Fibroblast of skin of abdomen (primary cell): Measurements from ENCODE around the gene CLEC16A.
A peak's percentile ranks its signal among the peaks of the same experiment; 100 is the strongest.

Experiments
- DNase-seq: peaks from one replicate; pipeline ENCODE4 v3.0.0-alpha.2; 2013

CLEC16A gene

DNA sequence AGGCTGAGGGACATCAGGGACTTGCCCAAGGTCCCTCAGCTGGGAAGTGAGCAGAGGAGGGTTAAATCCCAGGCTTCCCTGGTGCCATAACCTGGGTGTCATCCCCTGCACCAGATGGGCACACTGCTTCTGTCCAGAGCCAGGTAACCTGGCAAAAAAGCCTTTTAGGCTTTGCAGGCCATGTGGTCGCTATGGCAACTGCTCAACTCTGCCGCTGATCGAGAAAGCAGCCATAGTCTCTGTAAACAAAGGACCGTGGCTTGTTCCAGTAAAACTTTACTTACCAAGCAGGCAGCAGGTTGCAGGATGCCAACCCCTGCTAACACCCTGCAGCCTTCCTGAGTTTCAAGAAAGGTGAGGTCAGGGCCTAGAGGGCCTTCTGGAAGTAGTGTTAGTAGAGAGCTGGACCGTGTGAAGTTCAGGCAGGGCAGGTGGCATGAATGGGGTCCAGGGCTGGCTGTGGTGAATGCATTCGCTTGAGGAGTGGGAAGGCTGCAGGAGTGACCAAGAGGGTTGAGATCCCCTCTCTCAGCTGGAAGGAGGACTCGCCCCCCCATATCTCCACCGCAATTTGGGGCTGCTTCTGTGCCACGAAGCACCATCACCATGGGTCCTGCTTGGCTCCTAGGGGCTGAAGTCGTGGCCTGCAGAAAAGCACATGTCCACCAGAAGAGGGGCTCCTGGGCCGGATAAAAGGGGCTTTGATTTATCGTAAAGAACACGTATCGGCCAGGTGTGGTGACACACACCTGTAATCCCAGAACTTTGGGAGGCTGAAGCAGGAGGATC lies 220.3 kb downstream of the CLEC16A start:
- DNase-seq = no peak

DNA sequence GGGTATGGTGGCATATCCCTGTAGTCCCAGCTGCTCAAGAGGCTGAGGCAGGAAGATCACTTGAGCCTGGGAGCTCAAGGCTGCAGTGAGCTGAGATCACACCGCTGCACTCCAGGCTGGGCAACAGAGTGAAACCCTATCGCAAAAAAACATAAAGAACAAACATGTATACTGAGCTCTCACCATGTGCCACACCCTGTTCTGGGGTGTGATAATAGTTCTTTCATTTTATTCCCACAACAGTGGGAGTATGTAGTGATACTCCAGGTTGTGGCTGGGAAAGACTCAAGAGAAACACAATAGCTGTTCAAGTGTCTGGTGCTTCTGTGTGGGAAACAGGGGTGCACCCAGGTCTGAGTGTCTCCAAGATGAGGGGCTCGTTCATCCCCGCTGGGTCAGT lies 221.0 kb downstream of the CLEC16A start:
- no peak for DNase-seq

DNA sequence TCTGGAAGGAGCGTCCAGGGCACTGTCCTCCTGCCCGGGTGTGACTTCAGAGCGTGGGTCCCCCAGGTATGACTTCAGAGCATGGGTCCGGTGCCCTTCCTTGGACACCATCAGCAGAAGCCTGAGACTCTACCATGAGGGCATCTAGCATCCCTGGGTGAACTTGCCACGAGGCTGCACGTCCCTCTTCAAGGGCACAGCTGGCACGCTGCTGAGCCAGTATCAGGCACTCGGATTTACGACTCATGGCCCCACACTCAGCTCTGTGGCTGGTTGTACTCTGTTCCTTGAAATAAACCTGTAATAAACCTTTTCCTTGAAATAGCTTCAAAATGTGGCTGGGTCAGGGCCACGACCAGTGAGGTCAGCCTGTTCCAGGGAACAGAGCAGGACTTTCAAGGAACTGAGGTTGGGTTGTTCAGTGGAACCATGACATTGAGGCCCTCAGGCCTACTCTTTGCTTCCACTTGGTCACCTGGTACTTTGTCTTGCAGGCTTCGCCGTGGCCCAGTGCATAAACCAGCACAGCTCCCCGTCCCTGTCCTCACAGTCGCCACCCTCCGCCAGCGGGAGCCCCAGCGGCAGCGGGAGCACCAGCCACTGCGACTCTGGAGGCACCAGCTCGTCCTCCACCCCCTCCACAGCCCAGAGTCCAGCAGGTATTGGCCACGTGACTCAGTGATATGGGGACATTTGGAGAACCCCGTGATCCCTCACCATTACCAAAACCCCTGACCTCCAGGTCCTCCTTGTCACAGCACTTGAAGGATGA lies 221.7 kb downstream of the CLEC16A start:
- DNase-seq = no peak

DNA sequence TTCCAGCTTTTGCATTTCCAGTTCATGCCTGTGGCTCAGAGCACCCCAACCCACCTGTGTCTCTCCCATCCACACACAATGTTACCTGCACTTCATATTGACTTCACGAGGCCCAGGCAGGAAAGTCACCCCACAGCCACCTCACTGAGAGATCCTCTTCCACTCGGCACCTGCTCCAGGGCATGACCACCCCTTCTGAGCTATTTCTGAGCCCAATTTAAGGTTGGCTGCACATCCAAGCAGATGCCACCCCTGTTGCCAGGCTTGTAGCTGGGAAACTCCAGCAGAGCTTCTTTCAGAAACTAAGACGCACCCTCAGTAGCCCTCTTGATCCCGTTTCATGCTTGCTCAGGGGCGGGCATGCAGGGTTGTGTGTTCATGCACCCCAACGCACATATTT lies 223.2 kb downstream of the CLEC16A start:
- DNase-seq = no peak

DNA sequence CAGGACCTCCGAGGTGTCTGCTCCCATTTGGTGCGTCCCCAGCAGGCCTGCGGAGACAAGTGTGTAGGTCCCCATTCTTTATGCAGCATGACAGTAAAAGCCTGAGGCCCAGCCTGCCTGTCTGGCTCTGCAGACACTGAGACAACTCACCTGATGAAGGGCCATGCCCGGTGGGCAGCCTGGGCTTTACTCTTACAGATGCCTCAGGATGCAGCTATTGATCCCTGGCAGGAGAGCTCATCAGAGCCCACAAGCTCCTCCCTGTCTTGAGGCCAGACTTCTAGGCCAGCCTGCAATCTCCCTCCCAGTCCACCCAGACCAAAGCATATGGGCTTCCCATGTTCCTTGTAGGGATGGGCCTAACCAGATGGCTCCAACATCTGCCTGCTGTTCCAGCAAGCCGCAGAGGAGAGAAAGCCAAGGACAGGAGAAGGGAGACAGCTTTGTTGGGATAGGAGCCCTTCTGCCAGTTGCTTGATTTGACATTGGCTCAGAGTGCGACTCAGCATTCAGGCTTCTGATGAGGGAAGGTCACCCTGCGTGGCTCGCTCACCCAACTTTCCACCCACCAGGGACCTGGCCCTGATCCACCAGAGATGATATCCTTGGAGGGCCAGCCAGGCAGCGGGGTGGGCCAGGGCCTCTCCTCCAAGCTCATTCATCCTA lies 224.2 kb downstream of the CLEC16A start:
- peak; percentile 4 for DNase-seq

DNA sequence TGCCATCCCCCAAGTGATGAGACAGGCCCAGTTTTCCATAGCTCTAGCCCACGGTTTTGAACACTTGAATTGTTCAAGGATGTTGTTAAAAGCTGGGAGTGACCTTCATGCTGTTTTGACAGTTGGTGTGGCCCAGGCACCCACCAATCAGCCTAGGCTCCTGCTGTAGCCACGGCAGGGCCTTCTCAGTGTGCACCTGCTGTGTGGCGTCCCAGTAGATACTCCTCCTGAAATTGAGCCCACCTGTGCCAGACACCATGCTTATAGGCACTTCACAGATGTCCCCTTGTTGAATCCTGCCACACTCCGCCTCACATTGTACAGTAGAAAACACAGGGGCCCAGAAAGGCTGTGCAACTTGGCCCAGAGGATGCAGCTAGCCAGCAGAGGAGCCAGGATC lies 225.3 kb downstream of the CLEC16A start:
- DNase-seq = no peak

DNA sequence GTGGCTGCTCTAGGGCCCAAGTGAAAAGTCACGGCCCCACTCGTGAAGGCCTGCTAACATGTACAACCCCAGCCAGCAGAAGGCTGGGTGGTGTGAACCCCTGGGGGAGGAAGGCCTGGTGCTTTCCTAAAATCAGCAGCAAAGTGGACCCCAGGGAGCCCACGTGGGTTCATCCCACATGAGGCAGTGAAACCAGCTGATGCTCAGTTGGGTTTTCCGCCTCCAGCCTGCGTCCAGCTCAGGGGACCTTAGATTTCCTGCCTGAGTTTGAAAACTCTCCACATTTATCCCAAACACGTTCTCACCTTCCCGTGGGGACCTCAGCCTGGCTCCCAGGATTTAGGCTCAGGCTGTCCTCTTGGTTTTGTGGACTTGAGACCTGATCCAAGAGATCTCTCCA lies 225.8 kb downstream of the CLEC16A start:
- no peak for DNase-seq

DNA sequence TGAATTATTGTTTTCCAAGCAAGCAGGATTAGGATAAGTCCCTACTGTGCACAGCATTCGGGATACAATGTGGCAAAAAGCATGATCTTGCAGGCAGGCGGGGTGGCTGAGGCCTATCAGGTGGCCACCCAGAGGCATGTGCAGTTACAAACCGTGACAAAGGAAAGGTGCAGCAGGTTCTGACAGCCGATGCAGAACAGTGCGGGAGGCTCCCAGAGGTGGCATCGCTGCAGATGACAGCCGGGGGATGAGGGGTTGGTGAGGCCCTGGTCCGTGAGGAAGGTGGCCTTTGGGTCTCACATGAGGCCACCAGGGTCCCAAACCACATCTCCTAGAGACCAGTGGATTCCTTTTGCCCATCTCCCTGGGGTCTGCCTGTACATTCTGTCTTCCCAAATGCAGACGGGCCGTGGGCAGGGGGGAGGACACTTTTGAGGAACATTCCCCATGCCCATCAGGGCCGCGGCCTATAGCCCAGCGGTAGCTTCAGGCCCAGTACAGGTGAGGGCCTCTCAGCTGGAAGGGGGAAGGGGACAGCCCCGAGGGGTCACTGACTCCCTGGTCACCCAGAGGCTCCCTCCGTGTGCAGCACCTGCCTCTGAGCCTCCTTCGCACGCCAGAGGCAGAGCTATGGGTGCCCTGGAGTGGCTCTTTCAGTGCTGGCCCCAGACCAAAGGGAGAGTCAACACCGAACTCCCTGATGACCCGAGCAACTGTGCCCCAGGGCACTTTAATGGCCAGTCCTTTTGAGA lies 226.5 kb downstream of the CLEC16A start:
- DNase-seq = no peak

DNA sequence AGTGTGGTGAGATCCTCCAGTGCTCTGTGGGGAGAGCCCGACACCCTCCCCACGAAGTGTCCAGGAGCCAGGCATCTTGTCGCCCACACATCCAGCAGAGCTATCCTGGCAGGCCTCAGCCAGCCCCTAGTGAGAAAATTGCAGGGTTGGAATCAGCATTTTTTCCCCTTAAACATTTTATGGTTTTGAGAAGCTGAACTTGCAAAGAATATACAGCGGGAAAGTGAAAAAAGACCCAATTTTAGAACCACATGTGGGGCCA lies 227.0 kb downstream of the CLEC16A start:
- DNase-seq = no peak

DNA sequence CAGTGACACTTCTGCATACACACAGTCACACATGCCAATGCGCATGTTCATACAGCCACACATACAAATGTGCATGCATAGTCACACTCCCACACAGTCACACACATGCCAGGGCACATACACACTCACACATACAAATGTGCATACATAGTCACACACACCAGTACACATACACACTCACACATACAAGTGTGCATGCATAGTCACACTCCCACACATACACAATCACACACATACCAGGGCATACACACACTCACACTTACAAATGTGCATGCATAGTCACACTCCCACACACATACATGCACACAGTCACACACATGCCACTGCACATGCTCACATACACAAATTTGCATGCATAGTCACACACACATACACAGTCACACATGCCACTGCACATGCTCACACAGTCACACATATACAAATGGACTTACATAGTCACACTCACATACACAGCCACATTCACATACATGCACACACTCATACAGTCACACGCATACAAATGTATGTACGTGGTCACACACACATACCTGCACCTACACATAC lies 227.5 kb downstream of the CLEC16A start:
- DNase-seq = no peak

DNA sequence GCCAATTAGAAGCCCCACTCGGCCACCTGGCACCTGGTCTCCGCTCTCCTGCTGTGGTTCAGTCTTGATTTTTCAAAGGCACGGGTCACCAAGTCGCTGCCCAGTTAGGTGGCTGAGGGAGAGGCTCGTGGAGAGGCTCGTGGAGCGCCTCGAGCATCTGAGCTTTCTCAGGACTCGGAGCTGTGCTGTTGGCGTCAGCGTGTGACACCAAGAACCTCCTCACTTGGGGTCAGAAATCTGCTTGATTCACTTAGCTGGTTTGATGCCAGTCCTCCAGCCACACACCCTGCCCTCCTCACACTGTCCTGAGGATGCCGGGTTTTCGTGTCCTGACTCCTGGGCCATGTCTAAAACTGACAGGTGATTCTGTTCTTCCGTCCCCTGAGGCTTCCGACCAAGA lies 229.1 kb downstream of the CLEC16A start:
- DNase-seq = no peak

DNA sequence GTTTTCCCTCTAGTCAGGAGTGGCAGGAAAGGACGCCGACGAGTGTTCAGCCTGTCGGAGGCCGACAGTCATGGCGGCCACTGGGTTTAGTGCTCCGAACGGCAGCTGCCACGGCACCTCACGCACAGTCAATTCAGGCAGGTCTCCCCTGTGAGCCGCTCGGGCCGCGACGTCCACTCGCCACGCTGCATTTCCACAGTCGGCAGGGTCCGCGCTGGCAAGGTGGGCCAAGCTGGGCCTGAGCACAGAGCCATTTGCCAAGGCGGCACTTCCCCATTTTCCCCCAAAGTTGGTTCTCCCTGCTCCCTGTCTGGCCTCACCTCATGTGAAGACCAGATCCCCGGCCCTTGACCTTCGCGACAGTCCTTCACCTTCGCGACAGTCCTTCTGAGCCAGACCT lies 229.8 kb downstream of the CLEC16A start:
- no peak for DNase-seq

DNA sequence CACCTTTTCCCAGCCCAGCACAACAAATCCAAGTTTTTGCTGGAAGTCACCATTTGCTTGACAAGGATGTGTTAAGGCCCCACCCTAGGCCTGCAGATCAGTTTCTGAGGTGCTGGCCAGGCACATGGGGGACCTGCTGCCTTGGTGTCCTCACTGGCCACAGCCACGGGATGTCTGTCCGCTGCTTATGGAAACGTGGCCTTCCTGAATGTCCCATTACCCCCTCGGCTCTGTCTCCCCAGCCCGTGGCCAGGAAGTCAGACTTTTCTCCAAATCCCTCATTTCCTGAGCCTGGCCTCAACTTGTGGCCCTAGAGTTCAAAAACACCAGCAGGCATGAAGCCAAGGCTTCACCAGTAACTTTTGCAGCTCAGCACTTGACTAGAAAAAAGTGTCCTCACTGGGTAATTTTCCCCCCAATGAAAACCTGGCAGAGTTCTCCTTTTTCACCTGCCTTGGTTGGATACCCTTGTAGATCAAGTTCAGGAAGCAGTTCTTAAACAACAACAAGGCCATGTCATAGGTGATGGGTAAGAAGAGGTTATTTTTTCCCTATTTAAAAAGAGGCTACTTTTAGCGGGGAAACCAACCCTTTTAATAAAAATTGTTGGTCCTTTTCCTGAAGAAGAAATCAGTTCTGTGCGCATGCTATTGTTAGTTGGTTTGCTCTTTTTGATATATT lies 230.9 kb downstream of the CLEC16A start:
- DNase-seq = no peak

DNA sequence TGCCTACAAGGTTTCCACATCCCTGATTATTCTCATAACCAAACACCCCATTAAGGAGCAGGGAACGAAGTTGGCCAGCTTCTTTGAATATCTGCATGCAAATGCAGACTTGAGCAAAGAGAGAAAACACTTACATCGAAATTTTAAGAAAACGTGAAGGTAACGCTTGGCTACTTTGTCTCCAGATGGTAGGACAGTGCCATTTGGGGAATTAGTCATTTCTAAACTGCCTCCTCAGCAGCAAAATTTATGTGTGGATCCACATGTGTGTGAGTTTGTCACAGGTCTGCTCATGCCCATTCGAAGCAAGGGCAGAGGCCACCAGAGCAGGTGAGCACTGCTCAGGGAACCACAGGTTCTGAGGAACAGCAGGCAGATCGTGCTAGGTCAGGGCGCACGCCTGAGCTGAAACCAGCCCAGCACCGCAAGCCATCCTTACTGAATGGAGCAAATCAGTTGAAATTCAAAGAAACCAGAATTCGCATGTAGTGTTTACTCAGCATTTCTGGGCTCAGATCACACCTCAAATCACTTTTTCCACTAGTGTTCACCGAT lies 231.5 kb downstream of the CLEC16A start:
- no peak for DNase-seq

DNA sequence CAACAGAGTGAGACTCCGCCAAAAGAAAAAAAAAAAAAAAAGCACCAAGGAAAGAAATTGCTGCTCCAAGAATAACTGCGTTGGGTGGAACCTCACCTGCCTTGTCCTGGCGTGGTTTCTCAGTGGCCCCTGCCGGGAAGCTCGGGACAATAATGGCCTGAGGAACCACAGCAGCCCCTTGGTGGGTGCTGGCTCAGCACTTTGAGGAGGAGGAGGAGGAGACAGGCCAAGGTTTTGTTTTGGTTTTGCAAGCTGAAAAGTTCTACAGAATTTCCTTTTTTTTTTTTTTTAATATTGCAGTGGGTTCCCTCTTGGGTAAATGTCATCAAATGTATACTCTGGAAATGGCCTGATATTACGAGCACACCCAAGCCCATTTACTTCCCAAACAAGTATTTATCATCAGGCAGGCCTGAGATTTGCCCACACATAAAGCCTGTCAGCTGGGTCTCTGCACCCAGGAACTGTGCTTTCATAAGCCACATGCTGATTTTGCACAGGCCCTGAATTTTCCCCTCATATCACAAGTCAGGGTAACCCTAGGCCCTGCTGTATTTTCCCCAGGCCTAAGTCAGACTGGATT lies 233.3 kb downstream of the CLEC16A start:
- no peak for DNase-seq

DNA sequence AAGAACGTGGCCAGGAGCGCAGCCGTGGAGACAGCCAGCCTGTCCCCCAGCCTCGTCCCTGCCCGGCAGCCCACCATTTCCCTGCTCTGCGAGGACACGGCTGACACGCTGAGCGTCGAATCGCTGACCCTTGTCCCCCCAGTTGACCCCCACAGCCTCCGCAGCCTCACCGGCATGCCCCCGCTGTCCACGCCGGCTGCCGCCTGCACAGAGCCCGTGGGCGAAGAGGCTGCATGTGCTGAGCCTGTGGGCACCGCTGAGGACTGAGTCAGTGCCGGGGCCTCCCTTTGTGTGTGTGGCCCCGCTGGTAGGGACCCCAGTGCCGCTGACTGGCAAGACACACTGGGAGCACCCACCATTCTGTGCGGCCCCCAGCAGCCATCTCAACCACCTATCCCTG lies 234.1 kb downstream of the CLEC16A start:
- DNase-seq = no peak

DNA sequence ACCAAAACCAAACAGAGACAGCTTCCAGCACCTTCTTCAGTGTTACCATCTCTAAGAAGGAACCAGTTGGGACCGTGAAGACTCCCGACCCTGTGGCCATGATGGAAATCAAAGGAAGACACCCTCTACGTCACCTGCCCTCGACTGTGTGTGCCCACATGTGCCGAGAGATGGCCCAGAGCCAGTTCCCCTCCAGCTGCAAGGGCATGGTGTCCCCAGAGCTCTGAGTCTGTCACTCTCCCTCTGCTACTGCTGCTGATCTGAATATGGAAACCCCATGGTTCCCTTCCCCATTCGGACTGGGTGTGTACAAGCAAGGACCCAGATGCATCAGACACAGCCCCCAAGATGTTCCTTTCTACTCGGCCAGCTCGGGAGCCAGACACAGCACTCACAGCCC lies 235.2 kb downstream of the CLEC16A start:
- no peak for DNase-seq

DNA sequence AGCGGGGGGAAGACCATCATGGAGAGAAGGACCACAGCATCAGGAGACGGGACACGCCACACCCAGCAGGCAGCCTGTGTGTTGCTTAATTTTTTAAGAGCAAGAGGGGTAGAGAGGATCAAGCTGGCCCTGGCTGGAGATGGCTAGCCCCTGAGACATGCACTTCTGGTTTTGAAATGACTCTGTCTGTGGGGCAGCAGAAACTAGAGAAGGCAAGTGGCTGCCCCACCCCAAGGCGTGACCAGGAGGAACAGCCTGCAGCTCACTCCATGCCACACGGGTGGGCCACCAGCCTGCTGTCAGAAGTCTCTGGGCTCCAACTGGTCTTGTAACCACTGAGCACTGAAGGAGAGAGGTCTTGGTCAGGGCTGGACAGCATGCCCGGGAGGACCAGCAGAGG lies 236.1 kb downstream of the CLEC16A start:
- DNase-seq = no peak

DNA sequence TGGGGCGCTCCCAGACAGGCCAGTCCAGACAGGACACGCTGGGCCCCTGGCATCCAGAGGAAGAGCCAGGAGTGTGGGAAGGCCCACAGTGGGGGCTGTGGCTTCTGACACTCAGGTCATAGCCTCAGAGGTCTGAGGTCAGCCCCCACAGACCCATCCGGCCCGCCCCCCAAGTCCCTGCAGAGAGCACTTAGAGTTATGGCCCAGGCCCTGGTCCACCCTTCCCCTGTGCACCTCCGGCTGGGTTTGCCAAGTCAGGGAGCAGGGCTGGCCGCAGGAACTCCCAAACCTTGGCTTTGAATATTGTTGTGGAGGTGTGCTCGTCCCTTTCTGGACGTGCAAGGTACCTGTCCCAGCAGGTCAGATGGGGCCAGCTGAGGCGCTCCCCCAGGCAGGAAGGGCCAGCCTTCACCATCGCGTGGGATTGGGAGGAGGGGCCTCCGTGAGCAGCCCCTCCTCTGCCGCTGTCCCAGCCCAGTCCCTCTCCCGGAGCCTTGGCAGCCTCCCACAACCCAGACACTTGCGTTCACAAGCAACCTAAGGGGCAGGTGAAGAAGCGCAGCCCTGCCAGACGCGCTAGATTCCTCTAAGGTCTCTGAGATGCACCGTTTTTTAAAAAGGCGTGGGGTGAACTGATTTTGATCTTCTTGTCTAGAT lies 237.0 kb downstream of the CLEC16A start:
- no peak for DNase-seq

DNA sequence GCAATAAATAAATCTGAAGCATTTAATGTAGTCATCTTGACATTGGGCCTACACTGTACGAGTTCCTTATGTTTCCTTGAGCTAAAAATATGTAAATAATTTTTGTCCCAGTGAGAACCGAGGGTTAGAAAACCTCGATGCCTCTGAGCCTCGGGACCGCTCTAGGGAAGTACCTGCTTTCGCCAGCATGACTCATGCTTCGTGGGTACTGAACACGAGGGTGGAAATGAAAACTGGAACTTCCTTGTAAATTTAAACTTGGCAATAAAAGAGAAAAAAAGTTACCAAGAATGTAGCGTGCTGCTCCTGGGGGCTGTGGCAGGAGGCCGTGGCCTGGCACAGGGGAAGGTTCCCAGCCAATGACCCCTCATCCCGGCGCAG lies 237.5 kb downstream of the CLEC16A start:
- peak; percentile 39 for DNase-seq

DNA sequence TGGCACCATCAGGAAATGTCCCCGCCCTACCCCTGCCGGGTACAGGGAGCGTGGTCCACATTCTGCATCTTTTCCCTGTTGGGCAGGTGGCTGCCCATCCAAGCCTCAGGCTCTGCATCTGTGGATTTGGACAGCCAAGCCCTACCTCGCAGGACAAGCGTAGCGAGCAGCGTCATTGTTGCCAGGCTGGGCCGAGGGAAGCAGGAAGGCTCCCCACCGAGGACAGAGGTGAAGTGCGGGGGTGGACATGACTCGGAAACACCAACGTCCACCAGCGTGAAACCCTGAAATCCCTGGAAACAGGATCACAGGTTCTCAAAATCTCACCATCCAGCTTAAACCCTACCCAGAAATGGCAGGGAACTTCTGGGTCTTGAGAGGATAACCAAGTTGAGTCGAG lies 238.0 kb downstream of the CLEC16A start:
- DNase-seq = no peak
